Nasal cavity respiratory epithelium epithelial cell of viscerocranial mucosa (primary cell): ENCODE results near the gene RPL10L. TPM values are rescaled to one million over a fixed set of nuclear protein-coding genes. Genes with fewer than 3 reads are reported as not detected.

ENCODE experiments used
- total RNA-seq: library from RNA; depleted of rRNA; stranded (reverse); fragments of >200 nt; gene quantifications from 2 replicates; pipeline ENCODE4 v1.2.3, GENCODE V29; 2014

Gene RPL10L
- total RNA-seq, result not detected in 2 replicates

DNA sequence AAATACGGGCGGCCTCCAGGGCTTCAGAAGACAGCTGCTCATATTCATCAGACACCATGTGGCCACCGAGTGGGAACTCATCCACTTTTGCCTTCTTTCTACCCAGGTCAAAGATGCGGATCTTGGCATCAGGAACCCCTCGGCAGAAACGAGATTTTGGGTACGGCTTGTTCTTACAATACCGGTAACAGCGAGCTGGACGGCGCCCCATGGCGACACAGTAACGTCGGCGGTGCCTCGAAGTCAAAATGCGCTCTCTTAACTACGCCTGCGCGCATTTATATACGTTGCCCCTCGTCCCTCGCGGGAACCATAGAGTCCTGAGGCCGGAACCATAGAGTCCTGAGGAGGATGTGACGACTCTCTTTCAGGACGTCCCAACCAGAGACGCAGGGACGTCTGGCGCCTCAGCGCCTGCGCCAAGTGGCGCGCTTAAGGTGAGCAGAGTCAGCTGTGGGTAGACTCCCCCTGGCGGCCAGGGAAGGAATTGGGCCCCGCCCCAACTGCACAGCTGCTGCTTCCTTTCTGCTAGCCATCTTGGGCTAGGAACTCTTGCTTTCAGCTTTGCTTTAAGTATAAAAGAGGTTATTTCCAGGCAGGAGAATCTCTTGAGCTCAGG is at the start of gene RPL10L:
Gene RPL10L, minus strand, starts transcription at position 256 of the 619 bp plus-strand sequence. Its CDS starts 45 bp downstream, at position 211.

